GM21528 (cell line): ENCODE data around the gene DYNLT5.
"Not testable (repeated sequence)": the region's sequence is repeated elsewhere in the genome, so short reads cannot be mapped to it uniquely, and the experiment has no call there.

Source experiments
- ATAC-seq: cut with Tn5 transposase; IDR thresholded peaks from one replicate; pipeline ENCODE4 v1.9.1; 2021; ENCODE audit warnings: mild to moderate bottlenecking, moderate library complexity; ENCODE audit not compliant: unreplicated experiment, low FRiP score

DYNLT5 gene

DNA sequence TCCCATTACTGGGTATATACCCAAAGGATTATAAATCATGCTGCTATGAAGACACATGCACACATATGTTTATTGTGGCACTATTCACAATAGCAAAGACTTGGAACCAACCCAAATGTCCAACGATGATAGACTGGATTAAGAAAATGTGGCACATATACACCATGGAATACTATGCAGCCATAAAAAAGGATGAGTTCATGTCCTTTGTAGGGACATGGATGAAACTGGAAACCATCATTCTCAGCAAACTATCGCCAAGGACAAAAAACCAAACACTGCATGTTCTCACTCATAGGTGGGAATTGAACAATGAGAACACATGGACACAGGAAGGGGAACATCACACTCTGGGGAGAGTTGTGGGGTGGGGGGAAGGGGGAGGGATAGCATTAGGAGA lies 33.5 kb downstream of the DYNLT5 start:
- ATAC-seq, result not testable (repeated sequence)

DNA sequence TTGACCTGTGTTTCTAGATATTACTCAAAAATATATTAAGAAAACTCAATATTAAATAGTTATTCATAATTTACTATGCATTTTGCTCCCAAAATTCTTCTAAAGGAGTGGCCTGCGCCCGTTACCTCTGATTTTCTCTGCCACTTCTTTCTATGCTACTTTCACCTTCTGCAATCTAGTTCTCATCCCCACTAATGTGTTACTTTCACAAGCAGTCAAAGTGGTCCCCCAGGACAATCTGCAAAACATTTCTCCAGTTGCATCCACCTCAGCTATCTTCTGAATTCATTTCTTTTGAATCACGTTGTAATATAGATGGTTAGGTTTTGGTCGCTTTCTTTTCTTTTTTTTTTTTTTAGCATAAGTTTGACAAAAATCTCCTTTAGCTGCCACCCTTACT lies 35.4 kb downstream of the DYNLT5 start:
- no peak for ATAC-seq

DNA sequence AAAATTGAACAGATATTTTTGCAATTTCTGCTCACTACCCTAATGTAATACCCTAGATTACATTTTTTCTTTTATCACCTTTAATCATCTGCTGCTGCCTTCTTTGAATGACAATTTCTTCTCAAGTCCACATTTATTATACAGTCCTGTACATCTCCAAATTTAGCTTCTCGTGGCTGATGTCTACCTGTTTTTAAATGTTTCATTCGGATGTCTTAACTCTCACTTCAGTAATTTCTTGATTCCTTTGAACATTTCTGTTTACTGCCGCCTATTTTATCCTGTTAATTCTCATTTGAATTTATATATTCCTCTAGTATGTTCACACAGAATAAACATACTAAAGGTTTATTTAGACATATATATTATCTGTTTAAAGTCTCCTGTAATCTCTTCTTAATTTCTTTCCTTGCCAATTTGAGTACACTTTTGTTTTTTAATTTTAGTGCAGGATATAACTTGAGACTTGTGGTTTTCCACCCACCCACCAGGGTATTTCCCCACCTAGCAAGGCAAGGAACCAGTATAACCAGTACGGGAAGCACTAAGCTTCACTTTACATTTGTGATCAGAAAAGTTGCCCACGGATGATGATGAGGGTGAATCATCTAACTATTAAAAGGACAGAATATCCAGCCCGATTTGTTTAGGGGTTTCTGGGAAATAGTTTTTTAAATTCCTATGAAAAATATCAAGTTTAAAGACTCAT lies 36.1 kb downstream of the DYNLT5 start:
- ATAC-seq, result peak; percentile 91

DNA sequence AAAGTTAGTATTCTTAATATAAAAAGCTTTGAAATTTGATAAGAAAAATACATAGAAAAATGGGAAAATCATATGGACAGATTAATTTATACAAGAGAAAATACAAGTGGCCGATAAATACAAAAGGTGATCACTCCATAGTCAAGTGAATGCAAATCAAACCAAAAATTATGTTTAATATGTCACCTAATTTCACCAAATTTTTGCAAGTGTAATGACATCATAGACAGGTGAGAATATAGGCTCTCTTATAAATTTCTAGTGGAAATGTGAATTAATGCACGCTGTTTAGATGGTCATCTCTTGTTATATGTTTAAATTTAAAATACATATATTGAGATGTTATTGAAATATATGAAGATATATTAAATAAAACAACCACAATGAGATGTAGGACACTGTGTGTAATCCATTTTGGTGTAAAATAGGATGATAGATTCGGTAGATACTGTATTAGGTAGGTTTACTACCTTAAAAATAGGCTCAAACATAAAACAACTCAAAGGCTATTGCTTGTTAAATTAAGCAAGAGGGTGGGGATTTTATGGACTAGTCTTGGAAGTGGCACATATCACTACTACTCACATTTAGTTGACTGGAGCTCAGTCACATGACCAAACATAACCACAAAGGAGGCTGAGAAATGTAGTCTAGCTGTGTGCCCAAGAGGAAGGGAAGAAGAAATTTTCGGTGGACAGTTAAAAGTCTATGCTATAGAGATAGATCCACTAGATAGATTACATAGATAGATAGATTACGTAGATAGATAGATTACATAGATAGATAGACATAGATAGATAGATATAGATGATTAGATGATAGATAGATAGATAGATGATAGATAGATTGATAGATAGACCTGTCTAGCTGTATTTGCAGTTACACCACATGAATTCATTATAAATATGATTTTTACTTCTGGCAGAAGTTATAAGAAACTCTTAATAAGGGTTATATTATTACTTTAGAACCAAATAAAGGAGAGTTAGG lies 39.7 kb downstream of the DYNLT5 start:
- ATAC-seq, result no peak

DNA sequence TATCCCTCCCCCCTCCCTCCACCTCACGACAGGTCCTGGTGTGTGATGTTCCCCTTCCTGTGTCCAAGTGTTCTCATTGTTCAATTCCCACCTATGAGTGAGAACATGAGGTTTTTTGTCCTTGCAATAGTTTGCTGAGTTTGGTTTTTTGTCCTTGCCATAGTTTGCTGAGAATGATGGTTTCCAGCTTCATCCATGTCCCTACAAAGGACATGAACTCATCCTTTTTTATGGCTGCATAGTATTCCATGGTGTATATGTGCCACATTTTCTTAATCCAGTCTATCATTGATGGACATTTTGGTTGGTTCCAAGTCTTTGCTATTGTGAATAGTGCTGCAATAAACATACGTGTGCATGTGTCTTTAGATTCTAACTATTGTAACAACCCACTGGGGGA lies 43.6 kb downstream of the DYNLT5 start:
- not testable (repeated sequence) for ATAC-seq

DNA sequence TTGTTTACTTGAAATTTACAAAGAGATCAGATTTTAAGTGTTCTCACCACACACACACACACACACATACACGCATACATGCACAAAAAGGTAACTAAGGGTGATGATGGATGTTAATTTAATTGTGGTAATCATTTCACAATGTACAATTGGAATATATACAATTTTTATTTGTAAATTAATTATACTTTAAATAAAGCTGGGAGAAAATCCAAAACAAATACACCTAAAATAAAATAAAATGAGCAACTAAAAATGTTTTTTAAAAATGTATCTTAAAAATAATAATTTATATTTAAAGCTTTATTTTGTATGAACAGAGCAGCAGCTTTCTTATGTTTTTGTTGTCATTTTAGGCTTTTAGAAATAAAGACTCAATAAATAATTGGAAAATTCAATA lies 57.0 kb downstream of the DYNLT5 start:
- no peak for ATAC-seq

DNA sequence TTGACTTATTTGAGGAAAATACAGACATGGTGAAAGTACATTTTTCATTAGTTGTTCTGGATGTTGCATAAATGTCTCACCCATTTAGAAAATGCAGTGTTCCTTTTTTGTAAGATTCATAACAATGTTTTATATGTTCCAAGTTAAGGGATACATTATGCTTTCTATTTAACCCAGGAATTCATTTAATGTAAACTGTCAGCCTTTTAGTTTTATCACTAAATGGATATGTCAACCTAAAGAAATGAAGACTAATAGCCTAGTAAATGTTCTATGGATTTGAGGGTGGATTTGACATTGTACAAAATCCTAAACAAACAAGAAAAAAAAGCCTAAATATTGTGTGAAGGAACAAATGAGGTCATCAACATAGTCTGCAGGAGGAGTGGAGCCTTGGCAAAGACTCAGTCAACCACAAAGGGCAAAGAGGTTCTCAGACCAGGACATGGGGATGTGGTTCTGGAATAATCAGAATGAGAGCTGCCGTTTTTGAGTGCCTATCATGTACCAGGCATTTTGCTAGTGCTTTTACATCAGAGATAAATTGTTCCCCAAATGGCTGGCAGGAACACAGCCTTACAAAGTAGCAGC lies 57.6 kb downstream of the DYNLT5 start:
- no peak for ATAC-seq

DNA sequence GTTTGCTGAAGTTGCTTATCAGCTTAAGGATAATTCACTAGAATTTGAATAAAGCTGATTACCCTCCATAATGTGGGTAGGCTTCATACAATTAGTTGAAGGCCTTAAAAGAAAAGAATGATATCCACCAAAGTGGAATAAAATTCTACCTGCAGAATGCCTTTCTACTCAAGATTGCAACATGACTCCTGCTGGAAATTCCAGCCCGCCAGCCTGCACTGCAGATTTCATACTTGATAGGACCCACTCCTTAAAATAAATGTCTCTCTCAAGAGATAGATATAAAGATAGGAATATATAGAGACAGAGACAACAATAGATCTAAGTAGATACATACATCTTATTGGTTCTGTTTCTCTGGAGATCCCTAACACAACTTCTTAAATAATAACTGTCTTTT lies 72.5 kb downstream of the DYNLT5 start:
- ATAC-seq, result no peak
